Esophagus squamous epithelium (tissue), 4 donors: ENCODE data around the gene CELA2B.
"Not testable (repeated sequence)": the region's sequence is repeated elsewhere in the genome, so short reads cannot be mapped to it uniquely, and the experiment has no call there.

ENCODE experiments used
- POLR2A ChIP-seq, 4 donors: fragments of 450-650 bp; IDR thresholded peaks; one replicate each; pipeline ENCODE4 v1.6.1; 2017; ENCODE audit warnings: antibody characterized with exemption in 4 of 4, mild to moderate bottlenecking in 4 of 4, moderate library complexity in 3 of 4
- TF ChIP-seq, protein P1 (sequence below), 6 experiments: fragments of 450-650 bp in 4 of 6; fragments of 200-600 bp in 2 of 6; sonication (generic) in 2 of 6; IDR thresholded peaks; one replicate each; pipeline ENCODE4 v1.5.1; 2016 to 2019; ENCODE audit warnings: antibody characterized with exemption in 6 of 6, mild to moderate bottlenecking in 4 of 6, moderate library complexity in 4 of 6

GRCh38 chr1:15434739-15435138 is 41.2 kb upstream of the CELA2B start:
- TF ChIP-seq, protein P1, sequence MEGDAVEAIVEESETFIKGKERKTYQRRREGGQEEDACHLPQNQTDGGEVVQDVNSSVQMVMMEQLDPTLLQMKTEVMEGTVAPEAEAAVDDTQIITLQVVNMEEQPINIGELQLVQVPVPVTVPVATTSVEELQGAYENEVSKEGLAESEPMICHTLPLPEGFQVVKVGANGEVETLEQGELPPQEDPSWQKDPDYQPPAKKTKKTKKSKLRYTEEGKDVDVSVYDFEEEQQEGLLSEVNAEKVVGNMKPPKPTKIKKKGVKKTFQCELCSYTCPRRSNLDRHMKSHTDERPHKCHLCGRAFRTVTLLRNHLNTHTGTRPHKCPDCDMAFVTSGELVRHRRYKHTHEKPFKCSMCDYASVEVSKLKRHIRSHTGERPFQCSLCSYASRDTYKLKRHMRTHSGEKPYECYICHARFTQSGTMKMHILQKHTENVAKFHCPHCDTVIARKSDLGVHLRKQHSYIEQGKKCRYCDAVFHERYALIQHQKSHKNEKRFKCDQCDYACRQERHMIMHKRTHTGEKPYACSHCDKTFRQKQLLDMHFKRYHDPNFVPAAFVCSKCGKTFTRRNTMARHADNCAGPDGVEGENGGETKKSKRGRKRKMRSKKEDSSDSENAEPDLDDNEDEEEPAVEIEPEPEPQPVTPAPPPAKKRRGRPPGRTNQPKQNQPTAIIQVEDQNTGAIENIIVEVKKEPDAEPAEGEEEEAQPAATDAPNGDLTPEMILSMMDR (IDR thresholded peaks at IDR 0.05), result not testable (repeated sequence)
- not testable (repeated sequence) for TF ChIP-seq POLR2A (IDR thresholded peaks at IDR 0.05)
